ENCODE measurements around the gene FGF13.

Gene FGF13

DNA sequence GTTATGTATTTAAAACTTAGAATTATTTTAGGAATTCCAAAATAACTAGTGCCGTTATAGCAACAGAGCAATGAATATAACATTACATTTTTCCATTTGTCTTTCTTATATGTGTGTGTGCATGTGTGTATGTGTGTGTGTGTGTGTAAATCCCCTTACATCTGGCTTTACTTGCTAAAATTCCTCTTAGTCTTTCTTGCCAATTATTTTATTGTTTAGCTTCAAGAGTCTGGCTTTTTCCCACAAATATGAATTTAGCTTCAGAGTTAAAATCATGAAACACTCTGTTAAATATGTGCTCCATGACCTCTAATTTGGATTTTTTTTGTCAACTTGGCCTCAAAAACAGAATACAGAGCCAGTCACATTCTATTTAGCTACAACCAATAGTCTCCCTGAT, 18.9 kb downstream of the FGF13 start:
- DNase-seq: no peak
- Histone ChIP-seq H3K36me3 (replicated peaks) (no peaks in the 10 kb centered on the region), H3K4me3 (ENCODE audit: low read depth, low read length) (no peak overlapping the region), H3K27ac (no peak overlapping the region), H3K27me3 (replicated peaks) (no peaks in the 10 kb centered on the region)
- TF ChIP-seq, protein P1, sequence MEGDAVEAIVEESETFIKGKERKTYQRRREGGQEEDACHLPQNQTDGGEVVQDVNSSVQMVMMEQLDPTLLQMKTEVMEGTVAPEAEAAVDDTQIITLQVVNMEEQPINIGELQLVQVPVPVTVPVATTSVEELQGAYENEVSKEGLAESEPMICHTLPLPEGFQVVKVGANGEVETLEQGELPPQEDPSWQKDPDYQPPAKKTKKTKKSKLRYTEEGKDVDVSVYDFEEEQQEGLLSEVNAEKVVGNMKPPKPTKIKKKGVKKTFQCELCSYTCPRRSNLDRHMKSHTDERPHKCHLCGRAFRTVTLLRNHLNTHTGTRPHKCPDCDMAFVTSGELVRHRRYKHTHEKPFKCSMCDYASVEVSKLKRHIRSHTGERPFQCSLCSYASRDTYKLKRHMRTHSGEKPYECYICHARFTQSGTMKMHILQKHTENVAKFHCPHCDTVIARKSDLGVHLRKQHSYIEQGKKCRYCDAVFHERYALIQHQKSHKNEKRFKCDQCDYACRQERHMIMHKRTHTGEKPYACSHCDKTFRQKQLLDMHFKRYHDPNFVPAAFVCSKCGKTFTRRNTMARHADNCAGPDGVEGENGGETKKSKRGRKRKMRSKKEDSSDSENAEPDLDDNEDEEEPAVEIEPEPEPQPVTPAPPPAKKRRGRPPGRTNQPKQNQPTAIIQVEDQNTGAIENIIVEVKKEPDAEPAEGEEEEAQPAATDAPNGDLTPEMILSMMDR (IDR thresholded peaks at IDR 0.05; ENCODE audit: low read depth, low read length, missing control alignments): no peak
- in situ Hi-C loops (cut with HindIII; ENCODE audit: low pct_ligation_motif_present, low sequenced_read_pairs): no loop called here

GRCh38 chrX:138691186-138691585, 20.3 kb downstream of the FGF13 start:
- Histone ChIP-seq H3K4me3 (ENCODE audit: low read depth, low read length) (no peak overlapping the region), H3K36me3 (replicated peaks) (no peaks in the 10 kb centered on the region), H3K27me3 (replicated peaks) (no peaks in the 10 kb centered on the region), H3K27ac (no peak overlapping the region)
- no peak for DNase-seq
- TF ChIP-seq, protein P1 (IDR thresholded peaks at IDR 0.05; ENCODE audit: low read depth, low read length, missing control alignments): no peak
- in situ Hi-C loops (cut with HindIII; ENCODE audit: low pct_ligation_motif_present, low sequenced_read_pairs): no loop called here

DNA sequence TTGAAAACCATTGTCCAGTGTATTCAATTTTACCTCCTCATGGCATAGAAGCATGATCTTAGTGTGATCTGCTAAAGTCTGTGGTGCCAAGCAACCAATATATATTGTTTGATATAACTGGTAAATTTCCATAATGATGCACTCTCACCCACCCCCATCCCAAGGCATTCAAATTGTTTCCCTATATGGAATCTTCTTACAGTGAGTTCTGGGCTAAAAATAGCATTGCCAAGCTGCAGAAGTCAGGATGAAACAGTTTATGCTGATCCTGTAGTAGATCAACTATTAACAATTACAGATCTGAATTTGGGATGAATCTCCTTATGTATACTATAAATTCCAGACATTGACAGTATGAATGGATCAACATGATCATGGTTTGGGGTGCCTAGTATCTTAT, 20.9 kb downstream of the FGF13 start:
- H3K27me3 ChIP-seq (replicated peaks): no peaks in the 10 kb centered on the region
- in situ Hi-C loops (cut with HindIII; ENCODE audit: low pct_ligation_motif_present, low sequenced_read_pairs): no loop called here
- H3K4me3 ChIP-seq (ENCODE audit: low read depth, low read length): no peak overlapping the region
- TF ChIP-seq, protein P1 (IDR thresholded peaks at IDR 0.05; ENCODE audit: low read depth, low read length, missing control alignments): no peak
- H3K36me3 ChIP-seq (replicated peaks): no peaks in the 10 kb centered on the region
- no peak for DNase-seq
- H3K27ac ChIP-seq: no peak overlapping the region

GRCh38 chrX:138683600-138683999, 27.9 kb downstream of the FGF13 start:
- TF ChIP-seq, protein P1 (IDR thresholded peaks at IDR 0.05; ENCODE audit: low read depth, low read length, missing control alignments): no peak
- no peak overlapping the region for H3K27ac ChIP-seq
- no peaks in the 10 kb centered on the region for H3K36me3 ChIP-seq (replicated peaks)
- no peak overlapping the region for H3K4me3 ChIP-seq (ENCODE audit: low read depth, low read length)
- in situ Hi-C loops (cut with HindIII; ENCODE audit: low pct_ligation_motif_present, low sequenced_read_pairs): no loop called here
- DNase-seq: no peak
- H3K27me3 ChIP-seq (replicated peaks): no peaks in the 10 kb centered on the region

GRCh38 chrX:138669693-138670092, 41.8 kb downstream of the FGF13 start:
- in situ Hi-C loops (cut with HindIII; ENCODE audit: low pct_ligation_motif_present, low sequenced_read_pairs): no loop called here
- Histone ChIP-seq H3K27me3 (replicated peaks) (no peaks in the 10 kb centered on the region), H3K27ac (no peak overlapping the region), H3K4me3 (ENCODE audit: low read depth, low read length) (no peak overlapping the region), H3K36me3 (replicated peaks) (no peaks in the 10 kb centered on the region)
- TF ChIP-seq, protein P1 (IDR thresholded peaks at IDR 0.05; ENCODE audit: low read depth, low read length, missing control alignments): no peak
- no peak for DNase-seq

GRCh38 chrX:138664466-138664865, 47.1 kb downstream of the FGF13 start:
- no peaks in the 10 kb centered on the region for H3K36me3 ChIP-seq (replicated peaks)
- no peaks in the 10 kb centered on the region for H3K27me3 ChIP-seq (replicated peaks)
- TF ChIP-seq, protein P1 (IDR thresholded peaks at IDR 0.05; ENCODE audit: low read depth, low read length, missing control alignments): no peak
- no peak overlapping the region for H3K4me3 ChIP-seq (ENCODE audit: low read depth, low read length)
- H3K27ac ChIP-seq: no peak overlapping the region
- in situ Hi-C loops (cut with HindIII; ENCODE audit: low pct_ligation_motif_present, low sequenced_read_pairs): no loop called here
- DNase-seq: no peak
